H1 (cell line): ENCODE measurements around the gene CPLANE2. TPM values are rescaled to one million over a fixed set of nuclear protein-coding genes. Genes with fewer than 3 reads are reported as not detected.

ENCODE experiments used
- CHD7 ChIP-seq: fragments of 300-600 bp; sonication (generic); IDR thresholded peaks from 2 replicates; pipeline ENCODE4 v1.7.1; 2012; ENCODE audit warnings: low read length, moderate library complexity, mild to moderate bottlenecking, inconsistent platforms; ENCODE audit not compliant: insufficient replicate concordance
- KDM1A ChIP-seq: fragments of 200-600, 300-600 bp; sonication (generic); IDR thresholded peaks from 2 replicates; pipeline ENCODE4 v1.7.1; 2016; ENCODE audit warnings: mild to moderate bottlenecking, low read length, borderline replicate concordance
- TCF12 ChIP-seq: IDR thresholded peaks from 2 replicates; pipeline ENCODE4 v1.6.1; 2011; ENCODE audit warnings: low read depth, mild to moderate bottlenecking, low read length
- TEAD4 ChIP-seq: IDR thresholded peaks from 2 replicates; pipeline ENCODE4 v1.6.1; 2012; ENCODE audit warnings: low read depth, low read length, inconsistent platforms, mixed read lengths
- polyA plus RNA-seq, 7 experiments: library from polyadenylated mRNA; depleted of rRNA in 3 of 7; stranded (reverse) in 5 of 7; unstranded in 2 of 7; fragments of >200 nt in 5 of 7; fragments of 200-250 nt in 2 of 7; gene quantifications; 1 replicate in 5 of 7; 2 replicates in 1 of 7; 4 replicates in 1 of 7; pipeline versions ENCODE4 v1.2.1 to v1.2.3, GENCODE V29; 2011 to 2013; ENCODE audit warnings: missing spikeins in 2 of 7, mixed read lengths in 2 of 7
- total RNA-seq: library from RNA; stranded (reverse); fragmentation: NEBNext Ultra II Directional; extraction: Animal tissue kit (Norgen Biotek cat#: 25700); gene quantifications from 2 replicates; pipeline ENCODE4 v1.2.1, GENCODE V29; 2021

CPLANE2 gene
- total and polyA plus RNA-seq, 2 of the 8 experiments (the other 6 are each of a cell fraction or from before 2014, with no cell fraction given), result 2.3 to 2.5 TPM

GRCh38 chr1:16224472-16224871, 12.5 kb downstream of the CPLANE2 start (continued):
- TF ChIP-seq CHD7 (no peak), KDM1A (no peak), TEAD4 (no peak), TCF12 (no peak)
- TF ChIP-seq, all 59 proteins: peak for 0
